ENCODE data around the gene CDK6.

GRCh38 chr7:92715963-92716362, 120.4 kb downstream of the CDK6 start:
- TF ChIP-seq EZH2 (IDR thresholded peaks at IDR 0.05; ENCODE audit: low read length, unreplicated experiment) (no peak), CTCF (conservative IDR thresholded peaks at IDR 0.05; ENCODE audit: low read depth, low read length) (no peak)
